NCI-H2171 (cell line): ENCODE measurements around the gene PIGL.
A peak's percentile ranks its signal among the peaks of the same experiment; 100 is the strongest.
"Not testable (repeated sequence)": the region's sequence is repeated elsewhere in the genome, so short reads cannot be mapped to it uniquely, and the experiment has no call there.

Source experiments
- DNase-seq: peaks from one replicate; lab custom pipeline; 2025; lab: John Stamatoyannopoulos, UW

PIGL gene

DNA sequence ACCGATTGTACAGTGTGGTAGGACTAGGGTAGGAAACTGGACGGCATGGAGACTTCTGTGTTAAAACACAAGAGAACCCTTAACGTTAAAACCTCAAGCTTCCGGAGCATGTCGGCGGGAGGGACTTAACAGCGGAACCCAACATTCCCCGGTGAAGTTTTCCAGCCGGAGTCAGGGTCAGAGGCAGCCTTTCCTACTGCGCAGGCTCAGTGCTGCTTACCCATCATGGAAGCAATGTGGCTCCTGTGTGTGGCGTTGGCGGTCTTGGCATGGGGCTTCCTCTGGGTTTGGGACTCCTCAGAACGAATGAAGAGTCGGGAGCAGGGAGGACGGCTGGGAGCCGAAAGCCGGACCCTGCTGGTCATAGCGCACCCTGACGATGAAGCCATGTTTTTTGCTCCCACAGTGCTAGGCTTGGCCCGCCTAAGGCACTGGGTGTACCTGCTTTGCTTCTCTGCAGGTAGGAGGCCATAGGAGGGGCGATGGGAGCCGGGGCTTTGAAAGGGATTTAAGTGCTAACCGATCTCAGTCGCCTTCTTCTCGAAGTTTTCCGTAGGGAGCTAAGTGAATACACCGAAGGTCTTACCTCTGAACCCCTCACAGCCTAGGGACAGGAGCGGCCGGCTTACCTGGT, at the start of gene PIGL:
Gene PIGL (plus strand): TSS at position 209 of the 634 bp plus-strand sequence. CDS start 17 bp downstream, at position 226.
- DNase-seq = peak; percentile 86

DNA sequence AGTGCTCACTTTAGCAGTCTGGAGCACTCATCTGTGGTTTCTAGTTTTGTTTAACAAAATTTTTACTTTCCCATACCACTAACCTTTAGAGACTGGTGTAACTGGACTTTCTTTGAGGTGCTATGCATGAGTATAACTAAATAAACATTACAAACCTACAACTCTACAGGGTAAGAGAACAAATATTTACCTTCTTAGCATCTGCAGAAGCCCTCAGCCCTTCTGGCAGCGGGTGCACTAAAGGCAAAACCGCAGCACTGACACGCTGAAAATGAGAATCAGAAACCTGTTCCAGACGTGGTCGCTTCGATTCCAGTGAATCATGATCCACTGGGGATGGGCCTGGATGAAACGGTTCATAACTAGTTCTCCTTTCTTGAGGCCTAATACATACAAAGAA, 45.4 kb upstream of the PIGL start:
- DNase-seq = no peak

DNA sequence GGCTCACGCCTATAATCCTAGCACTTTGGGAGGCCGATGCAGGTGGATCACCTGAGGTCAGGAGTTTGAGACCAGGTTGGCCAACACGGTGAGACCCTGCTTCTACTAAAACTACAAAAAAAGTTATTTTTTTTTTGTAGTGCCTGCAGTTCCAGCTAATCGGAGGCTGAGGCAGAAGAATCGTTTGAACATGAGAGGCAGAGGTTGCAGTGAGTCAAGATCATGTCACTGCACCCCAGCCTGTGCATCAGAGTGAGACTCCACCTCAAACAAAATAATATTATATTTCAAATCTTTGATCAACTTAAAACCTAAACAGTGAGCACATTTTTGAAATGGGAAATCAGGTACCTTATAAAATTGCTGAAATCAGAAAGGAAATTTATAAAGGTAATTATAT, 38.2 kb upstream of the PIGL start:
- DNase-seq = no peak

DNA sequence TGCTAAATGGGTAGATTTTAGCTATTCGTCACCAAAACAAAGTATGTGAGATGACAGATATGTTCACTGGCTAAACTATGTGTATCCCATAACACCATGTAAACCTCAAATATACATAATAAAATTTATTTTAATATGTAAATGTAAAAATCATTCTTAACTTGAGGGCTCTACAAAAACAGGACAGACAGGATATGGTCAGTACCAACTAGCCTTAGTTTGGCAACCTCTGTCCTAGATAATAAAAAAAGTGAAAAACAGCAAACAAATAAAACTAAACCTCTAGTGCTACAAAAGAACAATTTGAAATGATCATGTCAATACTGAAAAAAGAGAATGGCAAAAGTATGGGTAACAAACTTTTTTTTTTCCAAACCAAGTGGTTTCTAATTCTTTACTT, 35.4 kb upstream of the PIGL start:
- DNase-seq = no peak

DNA sequence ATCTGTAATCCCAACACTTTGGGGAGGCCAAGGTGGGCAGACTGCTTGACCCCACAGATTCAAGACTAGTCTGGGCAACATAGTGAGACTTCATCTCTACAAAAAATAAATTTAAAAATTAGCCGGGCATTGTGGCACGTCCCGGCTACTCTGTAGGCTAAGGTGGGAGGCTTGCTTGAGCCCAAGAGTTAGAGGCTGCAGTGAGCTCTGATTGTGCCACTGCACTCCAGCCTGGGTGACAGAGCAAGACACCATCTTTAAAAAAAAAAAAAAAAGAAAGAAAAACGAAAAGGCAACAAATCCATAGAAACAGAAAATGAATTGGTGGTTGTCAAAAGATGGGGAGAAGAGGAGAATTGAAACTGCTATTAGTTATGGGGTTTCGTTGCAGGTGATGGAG, 29.4 kb upstream of the PIGL start:
- DNase-seq = no peak

DNA sequence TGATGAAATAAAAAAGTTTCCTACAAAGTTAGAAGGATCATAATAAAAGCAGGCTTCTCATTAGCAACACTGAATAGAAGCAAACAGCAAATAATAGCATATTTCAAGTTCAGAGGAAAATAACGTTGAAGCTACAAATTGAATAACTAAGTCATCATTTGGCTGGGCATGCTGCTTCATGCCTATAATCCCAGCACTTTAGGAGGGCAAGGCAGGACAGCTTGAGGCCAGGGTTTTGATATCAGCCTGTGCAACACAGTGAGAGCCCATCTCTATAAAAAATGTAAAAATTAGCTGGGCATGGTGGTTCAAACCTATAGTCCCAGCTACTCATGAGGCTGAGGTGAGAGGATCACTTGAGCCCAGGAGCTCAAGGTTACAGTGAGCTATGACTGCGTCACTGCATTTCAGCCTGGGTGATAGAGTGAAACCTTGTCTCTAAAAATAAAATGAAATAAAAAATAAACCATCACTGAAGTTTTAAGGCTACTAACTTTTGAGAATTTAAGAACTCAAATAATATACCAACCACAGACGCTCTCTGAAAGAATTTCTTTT, 27.1 kb upstream of the PIGL start:
- DNase-seq = no peak

DNA sequence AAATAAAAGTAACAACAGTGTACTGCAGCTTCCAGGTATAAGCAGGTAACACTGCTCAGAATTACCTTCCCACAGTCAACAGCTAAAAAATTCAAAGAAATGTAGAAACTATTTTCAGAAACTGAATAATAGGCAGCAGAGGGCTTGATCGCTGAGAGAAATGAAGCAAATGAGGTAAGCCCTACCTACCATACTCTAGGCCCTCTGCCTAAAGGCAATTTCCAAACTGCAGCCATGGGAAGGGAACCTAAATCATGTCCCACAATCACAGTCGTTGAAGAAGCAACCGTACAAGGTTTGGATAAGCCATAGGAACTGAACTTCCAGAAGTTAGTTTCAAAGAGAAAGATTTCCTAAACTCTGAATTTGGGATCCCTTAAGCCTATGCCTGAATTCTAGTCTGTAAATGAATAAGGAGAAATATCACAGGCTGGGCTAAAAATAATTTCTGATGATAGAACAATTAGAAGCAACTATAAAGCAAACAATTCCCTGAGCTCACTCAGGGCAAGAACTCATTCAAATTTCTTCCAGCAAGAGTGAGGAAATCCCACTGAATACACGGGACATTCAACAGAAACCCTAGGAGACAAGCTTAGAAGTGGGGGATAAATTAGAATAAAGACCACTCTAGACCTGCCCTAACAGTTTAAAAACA, 26.2 kb upstream of the PIGL start:
- no peak for DNase-seq

DNA sequence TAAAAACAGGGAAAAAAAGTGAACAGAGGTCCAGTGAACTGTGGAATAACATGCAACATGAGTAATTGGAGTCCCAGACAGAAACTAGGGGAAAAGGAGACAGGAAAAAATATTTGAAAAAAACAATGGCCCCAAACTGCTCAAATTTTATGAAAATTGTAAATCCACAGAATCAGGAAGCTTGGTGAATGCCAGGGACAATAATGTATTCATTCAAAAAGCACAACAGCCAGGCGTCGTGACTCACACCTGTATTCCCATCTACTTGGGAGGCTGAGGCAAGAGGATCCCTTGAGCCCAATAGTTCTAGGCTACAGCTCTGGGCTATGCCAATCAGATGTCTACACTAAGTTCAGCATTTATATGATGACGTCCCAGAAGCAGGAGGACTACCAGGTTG, 25.4 kb upstream of the PIGL start:
- no peak for DNase-seq

DNA sequence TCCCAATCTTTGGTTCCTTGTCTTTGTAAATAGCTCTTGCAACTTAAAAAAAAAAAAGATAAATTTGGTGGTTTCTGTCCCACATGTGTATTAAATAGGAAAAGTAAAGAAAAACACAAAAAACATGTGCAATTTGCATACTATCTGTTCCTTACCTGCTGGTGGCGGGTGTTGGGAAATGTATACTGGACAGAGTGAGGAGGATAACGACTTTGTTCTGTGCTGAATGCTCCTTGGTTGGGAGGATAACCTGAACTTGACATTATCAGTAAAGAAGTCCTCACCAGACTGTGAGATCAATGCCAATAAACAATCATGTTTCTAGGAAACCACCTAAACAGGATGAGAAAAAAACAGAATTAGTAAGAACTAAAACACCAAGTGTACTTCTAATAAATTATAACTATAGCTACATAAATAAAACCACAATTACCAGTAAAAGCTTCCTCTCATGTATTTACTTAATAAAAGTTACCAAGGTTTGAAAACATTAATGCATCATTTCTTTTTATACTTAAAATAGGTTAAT, 22.6 kb upstream of the PIGL start:
- not testable (repeated sequence) for DNase-seq

DNA sequence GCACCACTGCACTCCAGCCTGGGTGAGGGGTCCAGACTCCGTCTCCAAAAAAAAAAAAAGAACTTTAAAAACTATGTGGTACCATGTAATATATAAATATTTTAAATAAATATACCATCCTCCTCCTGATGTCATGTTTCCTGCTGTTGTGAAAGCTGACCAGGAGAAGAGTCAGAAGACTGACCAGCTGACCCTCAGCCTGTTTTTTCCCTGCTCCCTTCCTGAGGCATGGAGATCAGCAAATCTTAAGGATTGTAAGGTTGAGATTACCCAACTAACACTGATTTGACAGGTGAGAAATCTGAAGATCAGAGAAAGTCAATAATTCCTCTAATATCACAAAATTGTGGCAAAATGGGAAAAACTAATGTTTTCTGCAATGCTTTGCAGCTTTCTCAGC, 19.7 kb upstream of the PIGL start:
- no peak for DNase-seq

DNA sequence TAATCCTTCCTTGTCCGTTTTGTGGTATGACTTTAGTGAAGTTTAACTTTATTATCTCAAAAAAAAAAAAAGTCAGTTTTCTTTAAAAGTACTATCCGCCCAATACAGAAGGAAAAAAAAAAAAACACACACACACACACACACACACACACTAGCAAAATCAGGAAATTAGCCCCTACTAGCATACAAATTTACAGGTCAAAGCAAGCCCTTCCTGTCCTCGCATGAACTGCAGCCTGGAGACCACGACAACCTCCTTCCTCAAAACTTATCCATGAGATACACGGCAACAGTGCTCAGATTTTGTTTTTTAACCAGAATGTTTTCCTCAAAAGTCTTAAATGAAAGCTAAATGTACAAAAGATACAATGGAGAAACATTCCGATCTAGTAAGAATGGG, 17.9 kb upstream of the PIGL start:
- no peak for DNase-seq

DNA sequence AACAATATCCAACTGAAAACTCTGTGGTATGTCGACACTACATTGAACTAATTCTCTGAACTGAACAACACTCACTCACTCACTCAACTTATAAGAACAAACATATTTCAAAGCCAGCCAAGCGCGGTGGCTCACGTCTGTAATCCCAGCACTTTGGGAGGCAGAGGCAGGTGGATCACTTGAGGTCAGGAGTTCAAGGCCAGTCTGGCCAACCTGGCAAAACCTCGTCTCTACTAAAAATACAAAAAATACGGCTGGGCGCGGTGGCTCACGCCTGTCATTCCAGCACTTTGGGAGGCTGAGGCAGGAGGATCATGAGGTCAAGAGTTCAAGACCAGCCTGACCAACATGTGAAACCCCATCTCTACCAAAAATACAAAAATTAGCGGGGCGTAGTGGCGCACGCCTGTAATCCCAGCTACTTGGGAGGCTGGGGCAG, 15.3 kb upstream of the PIGL start:
- DNase-seq = not testable (repeated sequence)

DNA sequence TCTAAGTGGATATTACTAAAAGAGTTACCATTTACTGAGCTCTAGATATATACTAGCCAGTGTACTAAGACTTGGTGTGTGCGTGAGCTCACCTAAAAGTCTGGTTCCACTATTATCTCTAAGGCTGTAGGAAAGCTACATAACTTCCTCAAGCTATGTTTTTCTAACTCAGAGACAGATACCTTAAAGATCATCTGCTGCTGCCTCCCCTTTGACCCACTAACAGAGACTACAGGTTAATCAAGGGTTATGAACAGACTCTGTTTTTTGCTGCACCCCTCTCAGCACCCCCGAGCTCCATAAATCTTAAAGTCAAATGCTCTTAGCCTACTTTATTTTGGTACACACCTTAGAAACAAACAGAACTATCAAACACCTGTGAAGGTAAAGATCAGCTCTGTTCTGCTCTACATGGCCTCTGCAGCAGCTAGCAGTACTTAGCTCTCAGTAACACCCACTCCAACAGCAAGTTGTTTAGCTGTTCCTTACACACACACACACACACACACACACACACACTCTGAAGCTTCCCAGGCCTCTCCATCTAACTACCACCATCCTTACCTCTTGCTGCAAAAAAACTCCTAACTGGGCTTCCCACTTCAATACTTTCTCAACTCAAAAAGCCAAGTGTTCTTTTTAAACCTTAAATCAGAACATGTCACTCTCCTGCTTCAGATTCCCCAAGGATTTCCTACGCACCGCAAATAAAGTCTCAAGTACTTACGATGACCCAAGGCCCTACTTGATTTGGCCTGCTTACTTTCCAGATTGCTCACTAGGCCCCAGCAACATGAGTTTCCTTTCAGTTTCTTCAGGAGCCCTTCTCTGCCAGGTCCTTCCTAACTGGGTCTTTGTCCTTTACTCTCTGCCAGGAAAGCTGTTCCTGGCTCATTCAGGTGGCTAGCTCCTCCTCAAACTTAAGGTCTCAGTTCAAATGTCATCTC, 14.2 kb upstream of the PIGL start:
- DNase-seq = not testable (repeated sequence)

DNA sequence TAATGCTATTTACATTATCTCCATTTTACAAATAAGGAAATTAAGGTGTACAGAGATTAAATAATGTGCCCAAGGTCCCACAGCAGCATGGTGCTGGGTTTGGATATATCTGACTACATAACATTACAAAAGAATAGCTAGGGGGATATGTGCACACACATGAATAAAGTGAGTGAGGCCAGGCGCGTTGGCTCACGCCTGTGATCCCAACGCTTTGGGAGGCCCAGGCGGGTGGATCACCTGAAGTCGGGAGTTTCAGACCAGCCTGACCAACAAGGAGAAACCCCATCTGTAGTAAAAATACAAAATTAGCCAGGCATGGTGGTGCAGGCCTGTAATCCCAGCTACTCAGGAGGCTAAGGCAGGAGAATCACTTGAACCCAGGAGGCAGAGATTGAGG, 12.2 kb upstream of the PIGL start:
- not testable (repeated sequence) for DNase-seq

DNA sequence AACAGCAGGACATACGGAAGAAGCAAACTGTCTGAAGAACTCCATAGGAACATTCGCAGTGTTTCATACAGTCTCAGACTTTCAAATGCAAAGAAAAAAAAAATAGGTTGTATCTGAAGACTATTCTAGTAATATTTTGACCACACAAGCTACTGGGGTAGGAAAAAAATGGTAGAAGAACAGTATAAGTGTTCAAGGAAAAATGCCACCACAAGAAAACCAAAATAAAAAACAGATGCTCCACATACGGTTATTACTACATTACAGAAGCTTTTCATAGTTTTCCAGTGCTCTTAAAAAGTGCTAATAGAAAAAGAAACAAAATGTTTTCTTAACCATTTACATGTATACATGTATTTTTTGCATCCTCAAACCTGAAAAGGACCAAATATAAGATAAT, 5.4 kb upstream of the PIGL start:
- DNase-seq = no peak

DNA sequence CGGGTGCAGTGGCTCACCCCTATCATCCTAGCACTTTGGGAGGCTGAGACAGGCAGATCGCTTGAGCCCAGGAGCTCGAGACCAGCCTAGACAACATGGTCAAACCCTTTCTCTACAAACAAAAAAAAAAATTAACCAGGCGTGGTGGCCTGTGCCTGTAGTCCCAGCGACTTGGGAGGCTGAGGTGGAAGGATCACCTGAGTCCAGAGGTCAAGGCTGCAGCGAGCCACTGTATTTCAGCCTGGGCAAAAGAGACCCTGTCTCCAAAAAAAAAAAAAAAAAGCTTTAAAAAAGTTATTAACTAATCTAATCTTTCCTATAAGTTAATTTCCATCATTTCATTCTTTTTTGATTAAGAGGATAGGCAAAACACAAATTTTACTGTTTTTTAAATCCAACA, 4.2 kb upstream of the PIGL start:
- no peak for DNase-seq

DNA sequence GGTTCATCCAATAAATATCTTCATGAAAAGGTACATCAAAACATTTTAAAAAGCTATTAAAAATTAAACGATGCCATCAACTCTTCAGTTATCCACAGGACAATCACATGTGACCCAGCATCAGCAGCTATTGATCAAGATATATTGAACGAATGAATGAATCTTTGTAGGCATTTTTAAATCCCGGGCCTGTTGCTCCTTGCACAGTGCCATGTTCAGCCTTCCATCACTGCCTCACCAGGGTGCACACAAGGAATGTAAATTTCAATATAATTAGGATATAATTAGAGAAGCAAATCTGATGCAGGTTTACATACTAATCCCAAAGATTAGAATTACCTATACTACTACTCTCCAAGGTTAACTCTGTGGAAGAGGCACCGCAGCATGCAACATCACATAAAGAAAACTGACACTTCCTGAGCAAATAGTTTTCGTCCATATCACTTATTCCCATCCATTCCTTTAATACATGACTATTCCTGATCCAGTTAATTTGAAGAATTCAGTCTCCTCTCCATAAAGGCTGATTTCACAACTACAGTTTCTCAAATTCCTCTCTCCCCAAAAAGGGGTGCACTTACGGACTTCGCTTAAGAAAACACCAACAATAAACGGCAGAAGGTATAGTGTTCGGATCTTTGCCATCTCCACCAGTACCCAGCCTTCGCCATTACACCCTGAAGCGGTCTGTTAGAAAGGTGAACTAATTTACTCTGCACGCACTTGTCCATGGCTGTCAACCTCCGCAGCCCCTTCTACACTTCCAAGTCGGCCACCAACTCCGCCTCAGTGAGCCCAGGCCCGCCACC, 2.6 kb upstream of the PIGL start:
- DNase-seq = peak; percentile 14

DNA sequence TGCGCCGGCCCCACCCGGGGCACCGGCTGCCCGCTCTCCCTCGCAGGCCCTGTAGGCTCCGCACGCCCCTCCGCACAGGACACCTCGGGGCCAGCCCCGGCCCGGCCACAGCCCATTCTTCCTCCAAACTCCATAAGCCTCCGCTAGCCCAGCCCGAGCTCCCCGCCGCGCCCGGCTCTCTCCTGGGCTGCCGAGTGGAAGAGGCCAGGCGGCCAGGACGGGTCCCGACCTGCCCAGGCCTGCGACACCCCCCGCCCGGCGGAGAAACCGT, 2.1 kb upstream of the PIGL start:
- no peak for DNase-seq

DNA sequence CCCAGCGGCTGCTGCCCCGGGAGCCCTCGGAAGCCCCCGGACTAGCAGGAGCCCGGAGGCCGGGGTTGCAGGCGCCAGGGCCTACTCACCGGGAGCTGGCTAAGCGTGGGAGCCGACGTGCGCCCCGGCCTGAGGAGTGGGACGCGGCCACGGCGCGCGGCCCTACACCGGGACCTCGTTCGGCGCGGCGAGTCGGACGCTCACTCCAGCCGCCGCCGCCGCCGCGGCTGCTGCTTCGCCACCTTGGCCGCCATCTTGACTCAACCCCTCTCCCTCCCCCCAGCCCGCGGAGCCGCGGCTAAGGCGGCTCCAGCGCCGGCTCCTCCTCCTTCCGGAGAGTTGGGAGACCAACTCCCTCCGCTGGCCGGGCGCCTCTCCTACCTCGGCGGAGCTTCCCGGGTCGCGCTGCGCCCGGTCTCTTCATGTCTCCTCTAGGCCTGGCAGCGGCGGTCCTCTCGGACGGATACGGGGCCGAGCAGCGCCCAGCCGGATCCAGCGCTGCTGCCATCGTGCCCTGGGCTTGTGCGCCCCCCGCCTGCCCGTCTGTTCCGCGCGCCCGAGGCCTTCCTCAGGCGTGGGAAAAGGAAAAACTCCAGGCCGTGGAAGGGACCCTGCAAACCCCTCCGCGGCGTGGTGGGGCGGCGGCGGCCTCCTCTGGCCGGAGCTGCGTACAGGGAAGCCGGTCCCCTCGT, 1.6 kb upstream of the PIGL start, which contains the start of gene NCOR1:
Gene NCOR1 (minus strand): TSS at position 262 of the 692 bp plus-strand sequence. CDS start 20,965 bp downstream, outside the sequence.
- peak; percentile 88 for DNase-seq

DNA sequence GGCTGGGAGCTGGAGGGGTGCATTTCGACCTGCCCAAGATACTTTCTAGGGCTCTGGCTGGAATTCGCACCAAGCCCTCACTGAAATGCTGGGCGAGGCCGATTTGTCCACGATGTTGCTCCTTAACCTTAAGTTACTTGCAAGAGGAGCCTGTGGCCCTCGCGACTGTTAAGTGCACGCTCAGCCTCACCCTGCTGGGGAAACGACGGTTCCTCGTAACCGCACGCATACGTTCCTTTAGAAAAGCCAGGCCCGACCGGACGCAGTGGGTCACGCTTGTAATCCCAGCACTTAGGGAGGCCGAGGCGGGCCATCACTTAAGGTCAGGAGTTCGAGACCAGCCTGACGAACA, 1.1 kb upstream of the PIGL start:
- no peak for DNase-seq
